HG03565 (cell line): ENCODE measurements around the gene B4GALNT1.
"Not testable (repeated sequence)": the region's sequence is repeated elsewhere in the genome, so short reads cannot be mapped to it uniquely, and the experiment has no call there.

Source experiments
- ATAC-seq: cut with Tn5 transposase; IDR thresholded peaks from one replicate; pipeline ENCODE4 v1.9.1; 2021; ENCODE audit warnings: mild to moderate bottlenecking, moderate library complexity; ENCODE audit not compliant: unreplicated experiment

Gene B4GALNT1

GRCh38 chr12:57632958-57633840 is at the start of gene B4GALNT1:
B4GALNT1 (minus strand) TSS chr12:57633201; CDS start chr12:57632132, 1,069 bp downstream.
- ATAC-seq = no peak

- ATAC-seq = no peak
Measured at GRCh38 chr12:57679697-57680096, 46.7 kb upstream of the B4GALNT1 start.

GRCh38 chr12:57677947-57678346 is 44.9 kb upstream of the B4GALNT1 start:
- ATAC-seq = not testable (repeated sequence)

GRCh38 chr12:57674691-57675090 is 41.7 kb upstream of the B4GALNT1 start:
- no peak for ATAC-seq

GRCh38 chr12:57672801-57673200 is 39.8 kb upstream of the B4GALNT1 start:
- ATAC-seq = no peak

- ATAC-seq = not testable (repeated sequence)
Measured at GRCh38 chr12:57671811-57672210, 38.8 kb upstream of the B4GALNT1 start.

- not testable (repeated sequence) for ATAC-seq
Measured at GRCh38 chr12:57669691-57670090, 36.7 kb upstream of the B4GALNT1 start.

- ATAC-seq = no peak
Measured at GRCh38 chr12:57666897-57667296, 33.9 kb upstream of the B4GALNT1 start.

- not testable (repeated sequence) for ATAC-seq
Measured at GRCh38 chr12:57665066-57665820, 32.2 kb upstream of the B4GALNT1 start.

- no peak for ATAC-seq
Measured at GRCh38 chr12:57661376-57661775, 28.4 kb upstream of the B4GALNT1 start.

GRCh38 chr12:57658890-57659289 is 25.9 kb upstream of the B4GALNT1 start:
- no peak for ATAC-seq

- no peak for ATAC-seq
Measured at GRCh38 chr12:57657744-57658143, 24.7 kb upstream of the B4GALNT1 start.

GRCh38 chr12:57656408-57656807 is 23.4 kb upstream of the B4GALNT1 start:
- ATAC-seq = not testable (repeated sequence)

- no peak for ATAC-seq
Measured at GRCh38 chr12:57655541-57656240, 22.7 kb upstream of the B4GALNT1 start.

- no peak for ATAC-seq
Measured at GRCh38 chr12:57654042-57654441, 21.0 kb upstream of the B4GALNT1 start.

GRCh38 chr12:57646659-57647049 is 13.7 kb upstream of the B4GALNT1 start:
- not testable (repeated sequence) for ATAC-seq

- not testable (repeated sequence) for ATAC-seq
Measured at GRCh38 chr12:57645990-57646658, 13.1 kb upstream of the B4GALNT1 start.

GRCh38 chr12:57641699-57642442 is 8.9 kb upstream of the B4GALNT1 start:
- no peak for ATAC-seq

GRCh38 chr12:57640175-57641042 is 7.4 kb upstream of the B4GALNT1 start:
- no peak for ATAC-seq
